Aorta (tissue), 5 donors: ENCODE data around the gene WDR54. TPM values are rescaled to one million over a fixed set of nuclear protein-coding genes. Genes with fewer than 3 reads are reported as not detected.

Experiments
- ATAC-seq: fragments of 200-7000 bp; cut with Tn5 transposase; one replicate; pipeline ENCODE4 v1.9.1; 2022; ENCODE audit warnings: moderate library complexity; ENCODE audit not compliant: low FRiP score
- DNase-seq, 2 donors: peaks; one replicate each; pipeline ENCODE4 v3.0.0-alpha.2; 2020
- H3K27ac ChIP-seq, 2 donors: one replicate each; pipeline ENCODE4 v1.5.1; 2013; ENCODE audit warnings: low read length in 2 of 2, mild to moderate bottlenecking in 2 of 2, moderate library complexity in 2 of 2, control low read depth in 1 of 2, inconsistent platforms in 1 of 2, low read depth in 1 of 2
- H3K27me3 ChIP-seq, 2 donors: one replicate each; pipeline ENCODE4 v1.6.1; 2013; ENCODE audit warnings: control low read depth in 1 of 2, low read length in 1 of 2, mild to moderate bottlenecking in 1 of 2, moderate library complexity in 1 of 2; ENCODE audit not compliant: insufficient read depth in 2 of 2, control insufficient read depth in 1 of 2
- H3K36me3 ChIP-seq, 2 donors: one replicate each; pipeline ENCODE4 v1.6.1; 2013; ENCODE audit warnings: control low read depth in 1 of 2, low read length in 1 of 2, mild to moderate bottlenecking in 1 of 2; ENCODE audit not compliant: insufficient read depth in 2 of 2, control insufficient read depth in 1 of 2
- H3K4me1 ChIP-seq, 2 donors: one replicate each; pipeline ENCODE4 v1.6.1; 2013; ENCODE audit warnings: low read length in 2 of 2, control low read depth in 1 of 2, mild to moderate bottlenecking in 1 of 2, moderate library complexity in 1 of 2; ENCODE audit not compliant: insufficient read depth in 2 of 2, control insufficient read depth in 1 of 2
- H3K4me3 ChIP-seq, 2 donors: one replicate each; pipeline ENCODE4 v1.5.1; 2013; ENCODE audit warnings: low read length in 2 of 2, control low read depth in 1 of 2, mild to moderate bottlenecking in 1 of 2
- H3K9me3 ChIP-seq: one replicate; pipeline ENCODE4 v1.6.1; 2013; ENCODE audit warnings: mild to moderate bottlenecking, low read length; ENCODE audit not compliant: control insufficient read depth
- WGBS, 2 donors: extraction: QIAGEN DNeasy Blood & Tissue Kit; methylation state at CpG; one replicate each; pipeline ENCODE4 v1.1.7; 2013; 5-methylcytosine and 5-hydroxymethylcytosine counted together
- intact Hi-C, 2 donors: fragments of 100-400 bp; cut with DNase I; formaldehyde crosslinking; loops; one replicate each; pipeline versions ENCODE4 v1.14.2 to v1.15.0; 2022
- polyA plus RNA-seq, 2 donors: library from polyadenylated mRNA; stranded (reverse); fragments of 200-250 nt; gene quantifications; one replicate each; pipeline ENCODE4 v1.2.3, GENCODE V29; 2013
- total RNA-seq, 2 donors: library from RNA; stranded (reverse); fragmentation: NEBNext Ultra II Directional; extraction: Animal tissue kit (Norgen Biotek cat#: 25700); gene quantifications; one replicate each; pipeline ENCODE4 v1.2.1, GENCODE V29; 2021
- donor health status: healthy with polysubstance abuse.
- donor health status: Bipolar disorder and iron deficiency.
- donor health status: DM: no; HTN: no; CAD: no.
- donor health status: DM: no; HTN: no; CAD: no.
- donor health status: DM: yes; HTN: yes; CAD: no.

Gene WDR54
- total and polyA plus RNA-seq, 4 donors: 6.3 to 19.9 (median 8.4) TPM

GRCh38 chr2:74391580-74392448 is 29.7 kb upstream of the WDR54 start:
- H3K9me3 ChIP-seq: no peaks in the 10 kb centered on the region
- H3K27me3 ChIP-seq: no peaks in the 10 kb centered on the region
- WGBS, 2 donors: 1 to 2% methylated on average over 45 to 62 of the region's 62 CpGs
- peak overlapping the region in 1 of 2 donors; percentile 81 for H3K27ac ChIP-seq
- peaks cover 3 to 7% of the 10 kb centered on the region in 2 donors for H3K4me1 ChIP-seq
- H3K36me3 ChIP-seq: no peaks in the 10 kb centered on the region
- intact Hi-C loops: no loop called here
- DNase-seq: peak; percentile 95 to 98
- peak overlapping the region; percentile 89 to 98 for H3K4me3 ChIP-seq
- ATAC-seq: peak; percentile 95

- Histone ChIP-seq H3K27ac (no peak overlapping the region), H3K36me3 (no peaks in the 10 kb centered on the region)
- intact Hi-C loops: no loop called here
Measured at GRCh38 chr2:74392449-74392743, 29.1 kb upstream of the WDR54 start.

GRCh38 chr2:74393525-74393924 is 28.0 kb upstream of the WDR54 start:
- DNase-seq: no peak
- H3K36me3 ChIP-seq: no peaks in the 10 kb centered on the region
- H3K9me3 ChIP-seq: no peaks in the 10 kb centered on the region
- WGBS, 2 donors: 91% methylated on average over 1 of the region's 1 CpG
- no peak overlapping the region for H3K4me3 ChIP-seq
- intact Hi-C loops: no loop called here
- no peak overlapping the region for H3K27ac ChIP-seq
- H3K27me3 ChIP-seq: no peaks in the 10 kb centered on the region
- peaks cover 0 to 1% of the 10 kb centered on the region in 2 donors for H3K4me1 ChIP-seq
- ATAC-seq: no peak

More at GRCh38 chr2:74392449-74392743, 29.1 kb upstream of the WDR54 start:
- 74 to 76% methylated on average over 13 of the region's 13 CpGs for WGBS, 2 donors
- Histone ChIP-seq H3K4me3 (no peak overlapping the region), H3K4me1 (peaks cover 0 to 5% of the 10 kb centered on the region in 2 donors), H3K9me3 (no peaks in the 10 kb centered on the region), H3K27me3 (no peaks in the 10 kb centered on the region)
- ATAC-seq: no peak
- no peak for DNase-seq

- H3K4me3 ChIP-seq: no peak overlapping the region
- no peak overlapping the region for H3K27ac ChIP-seq
- 95 to 99% methylated on average over 2 of the region's 2 CpGs for whole genome bisulfite sequencing, 2 donors
- H3K27me3 ChIP-seq: no peaks in the 10 kb centered on the region
- intact Hi-C loops: no loop called here
- no peaks in the 10 kb centered on the region for H3K9me3 ChIP-seq
- ATAC-seq (no peak), DNase-seq (no peak)
- H3K36me3 ChIP-seq: no peaks in the 10 kb centered on the region
- no peaks in the 10 kb centered on the region for H3K4me1 ChIP-seq
Measured at GRCh38 chr2:74396149-74396548, 25.4 kb upstream of the WDR54 start.

- no peaks in the 10 kb centered on the region for H3K27me3 ChIP-seq
- no peak overlapping the region for H3K27ac ChIP-seq
- no peak overlapping the region for H3K4me3 ChIP-seq
- intact Hi-C loops: no loop called here
- H3K36me3 ChIP-seq: no peaks in the 10 kb centered on the region
- H3K4me1 ChIP-seq: no peaks in the 10 kb centered on the region
- no peak for DNase-seq
- no peaks in the 10 kb centered on the region for H3K9me3 ChIP-seq
- no peak for ATAC-seq
Measured at GRCh38 chr2:74399785-74400184, 21.7 kb upstream of the WDR54 start.

- WGBS, 2 donors: 75 to 77% methylated on average over 2 of the region's 2 CpGs
Measured at GRCh38 chr2:74401891-74402290, 19.6 kb upstream of the WDR54 start.

GRCh38 chr2:74406035-74406434 is 15.5 kb upstream of the WDR54 start:
- Histone ChIP-seq H3K4me1 (no peaks in the 10 kb centered on the region), H3K27ac (no peak overlapping the region), H3K9me3 (no peaks in the 10 kb centered on the region), H3K36me3 (no peaks in the 10 kb centered on the region), H3K27me3 (no peaks in the 10 kb centered on the region), H3K4me3 (no peak overlapping the region)
- DNase-seq (no peak), ATAC-seq (no peak)
- intact Hi-C loops: no loop called here

More at GRCh38 chr2:74401891-74402290, 19.6 kb upstream of the WDR54 start:
- H3K4me1 ChIP-seq: no peaks in the 10 kb centered on the region
- ATAC-seq: no peak
- no peak overlapping the region for H3K4me3 ChIP-seq
- no peak for DNase-seq
- no peaks in the 10 kb centered on the region for H3K9me3 ChIP-seq
- no peak overlapping the region for H3K27ac ChIP-seq
- no peaks in the 10 kb centered on the region for H3K27me3 ChIP-seq
- no peaks in the 10 kb centered on the region for H3K36me3 ChIP-seq
- intact Hi-C loops: no loop called here

GRCh38 chr2:74407682-74408081 is 13.8 kb upstream of the WDR54 start:
- Histone ChIP-seq H3K4me1 (no peaks in the 10 kb centered on the region), H3K36me3 (no peaks in the 10 kb centered on the region), H3K27ac (no peak overlapping the region), H3K27me3 (no peaks in the 10 kb centered on the region), H3K9me3 (no peaks in the 10 kb centered on the region), H3K4me3 (no peak overlapping the region)
- DNase-seq: no peak
- WGBS, 2 donors: 51 to 56% methylated on average over 5 of the region's 5 CpGs
- intact Hi-C loops: no loop called here
- no peak for ATAC-seq

- no peak overlapping the region for H3K4me3 ChIP-seq
- ATAC-seq: no peak
- WGBS, 2 donors: 91 to 92% methylated on average over 8 of the region's 8 CpGs
- H3K27ac ChIP-seq: no peak overlapping the region
- no peaks in the 10 kb centered on the region for H3K4me1 ChIP-seq
- DNase-seq: peak in 1 of 2 donors; percentile 49
- H3K27me3 ChIP-seq: no peaks in the 10 kb centered on the region
- no peaks in the 10 kb centered on the region for H3K9me3 ChIP-seq
- no peaks in the 10 kb centered on the region for H3K36me3 ChIP-seq
- intact Hi-C loops: no loop called here
Measured at GRCh38 chr2:74413001-74413698, 8.4 kb upstream of the WDR54 start.
